ENCODE measurements around the gene PTPRA. TPM values are rescaled to one million over a fixed set of nuclear protein-coding genes. Genes with fewer than 3 reads are reported as not detected.

The PTPRA gene
- total RNA-seq, 1 donor: 44.2 TPM

GRCh38 chr20:3077618-3078134 is 204.4 kb downstream of the PTPRA start:
- Histone ChIP-seq H3K79me2 (ENCODE audit: insufficient read depth, low read length) (no peaks in the 10 kb centered on the region), H3K9me3 (ENCODE audit: low read depth, low read length) (no peaks in the 10 kb centered on the region), H3K27ac (ENCODE audit: low read depth, low read length) (no peak overlapping the region), H3K4me3 (ENCODE audit: insufficient read depth, low read length) (no peak overlapping the region), H4K20me1 (ENCODE audit: insufficient read depth, low read length) (no peaks in the 10 kb centered on the region), H3K27me3 (ENCODE audit: insufficient read depth, low read length) (peaks cover 23% of the 10 kb centered on the region), H3K4me1 (ENCODE audit: insufficient read depth, low read length) (peaks cover 10% of the 10 kb centered on the region), H3K36me3 (ENCODE audit: insufficient read depth, low read length) (no peaks in the 10 kb centered on the region), H2AFZ (ENCODE audit: low read length) (no peak overlapping the region), H3K4me2 (ENCODE audit: insufficient read depth, low read length) (no peak overlapping the region)
- no peak for TF ChIP-seq CTCF (IDR thresholded peaks at IDR 0.05; ENCODE audit: extremely low read depth, low read depth, low read length)
- DNase-seq (ENCODE audit: insufficient read length, low spot score, missing footprints): no peak

GRCh38 chr20:3080939-3081388 is 207.7 kb downstream of the PTPRA start:
- peak; percentile 100 for DNase-seq (ENCODE audit: insufficient read length, low spot score, missing footprints)
- TF ChIP-seq CTCF (IDR thresholded peaks at IDR 0.05; ENCODE audit: extremely low read depth, low read depth, low read length): no peak

GRCh38 chr20:3081641-3082040 is 208.4 kb downstream of the PTPRA start:
- no peaks in the 10 kb centered on the region for H4K20me1 ChIP-seq (ENCODE audit: insufficient read depth, low read length)
- H3K9me3 ChIP-seq (ENCODE audit: low read depth, low read length): no peaks in the 10 kb centered on the region
- H3K4me1 ChIP-seq (ENCODE audit: insufficient read depth, low read length): peaks cover 10% of the 10 kb centered on the region
- no peak overlapping the region for H3K4me2 ChIP-seq (ENCODE audit: insufficient read depth, low read length)
- H3K27ac ChIP-seq (ENCODE audit: low read depth, low read length): no peak overlapping the region
- DNase-seq (ENCODE audit: insufficient read length, low spot score, missing footprints): peak; percentile 85
- TF ChIP-seq CTCF (IDR thresholded peaks at IDR 0.05; ENCODE audit: extremely low read depth, low read depth, low read length): no peak
- no peak overlapping the region for H2AFZ ChIP-seq (ENCODE audit: low read length)
- H3K79me2 ChIP-seq (ENCODE audit: insufficient read depth, low read length): no peaks in the 10 kb centered on the region
- H3K36me3 ChIP-seq (ENCODE audit: insufficient read depth, low read length): no peaks in the 10 kb centered on the region
- no peak overlapping the region for H3K4me3 ChIP-seq (ENCODE audit: insufficient read depth, low read length)
- H3K27me3 ChIP-seq (ENCODE audit: insufficient read depth, low read length): peaks cover 34% of the 10 kb centered on the region

More at GRCh38 chr20:3080939-3081388, 207.7 kb downstream of the PTPRA start:
- peaks cover 34% of the 10 kb centered on the region for H3K27me3 ChIP-seq (ENCODE audit: insufficient read depth, low read length)
- no peak overlapping the region for H3K27ac ChIP-seq (ENCODE audit: low read depth, low read length)
- peaks cover 10% of the 10 kb centered on the region for H3K4me1 ChIP-seq (ENCODE audit: insufficient read depth, low read length)
- no peaks in the 10 kb centered on the region for H3K36me3 ChIP-seq (ENCODE audit: insufficient read depth, low read length)
- H3K79me2 ChIP-seq (ENCODE audit: insufficient read depth, low read length): no peaks in the 10 kb centered on the region
- H2AFZ ChIP-seq (ENCODE audit: low read length): no peak overlapping the region
- no peak overlapping the region for H3K4me2 ChIP-seq (ENCODE audit: insufficient read depth, low read length)
- no peaks in the 10 kb centered on the region for H3K9me3 ChIP-seq (ENCODE audit: low read depth, low read length)
- no peaks in the 10 kb centered on the region for H4K20me1 ChIP-seq (ENCODE audit: insufficient read depth, low read length)
- H3K4me3 ChIP-seq (ENCODE audit: insufficient read depth, low read length): no peak overlapping the region

GRCh38 chr20:3082306-3082951 is 209.1 kb downstream of the PTPRA start:
- peaks cover 34% of the 10 kb centered on the region for H3K27me3 ChIP-seq (ENCODE audit: insufficient read depth, low read length)
- H4K20me1 ChIP-seq (ENCODE audit: insufficient read depth, low read length): no peaks in the 10 kb centered on the region
- no peak overlapping the region for H2AFZ ChIP-seq (ENCODE audit: low read length)
- H3K9me3 ChIP-seq (ENCODE audit: low read depth, low read length): no peaks in the 10 kb centered on the region
- no peaks in the 10 kb centered on the region for H3K79me2 ChIP-seq (ENCODE audit: insufficient read depth, low read length)
- TF ChIP-seq CTCF (IDR thresholded peaks at IDR 0.05; ENCODE audit: extremely low read depth, low read depth, low read length): no peak
- H3K36me3 ChIP-seq (ENCODE audit: insufficient read depth, low read length): no peaks in the 10 kb centered on the region
- peak; percentile 94 for DNase-seq (ENCODE audit: insufficient read length, low spot score, missing footprints)
- H3K27ac ChIP-seq (ENCODE audit: low read depth, low read length): no peak overlapping the region
- peaks cover 10% of the 10 kb centered on the region for H3K4me1 ChIP-seq (ENCODE audit: insufficient read depth, low read length)
- no peak overlapping the region for H3K4me3 ChIP-seq (ENCODE audit: insufficient read depth, low read length)
- H3K4me2 ChIP-seq (ENCODE audit: insufficient read depth, low read length): no peak overlapping the region
